ENCODE measurements around the gene PACRG.

PACRG gene

GRCh38 chr6:163017801-163018200 is 290.0 kb downstream of the PACRG start:
- H3K4me3 ChIP-seq (ENCODE audit: low read depth, low read length), result no peak overlapping the region
- DNase-seq (ENCODE audit: low read depth), result no peak
- no peak for TF ChIP-seq CTCF (conservative IDR thresholded peaks at IDR 0.05; ENCODE audit: low read depth, low read length)

- no peak for TF ChIP-seq CTCF (conservative IDR thresholded peaks at IDR 0.05; ENCODE audit: low read depth, low read length)
- no peak overlapping the region for H3K4me3 ChIP-seq (ENCODE audit: low read depth, low read length)
- DNase-seq (ENCODE audit: low read depth), result no peak
Observed at GRCh38 chr6:163019926-163020325, 292.2 kb downstream of the PACRG start.

GRCh38 chr6:163021054-163021453 is 293.3 kb downstream of the PACRG start:
- DNase-seq (ENCODE audit: low read depth), result no peak
- H3K4me3 ChIP-seq (ENCODE audit: low read depth, low read length), result no peak overlapping the region
- no peak for TF ChIP-seq CTCF (conservative IDR thresholded peaks at IDR 0.05; ENCODE audit: low read depth, low read length)

- DNase-seq (ENCODE audit: low read depth), result no peak
- no peak overlapping the region for H3K4me3 ChIP-seq (ENCODE audit: low read depth, low read length)
- no peak for TF ChIP-seq CTCF (conservative IDR thresholded peaks at IDR 0.05; ENCODE audit: low read depth, low read length)
Observed at GRCh38 chr6:163023700-163024099, 295.9 kb downstream of the PACRG start.

- no peak overlapping the region for H3K4me3 ChIP-seq (ENCODE audit: low read depth, low read length)
- TF ChIP-seq CTCF (conservative IDR thresholded peaks at IDR 0.05; ENCODE audit: low read depth, low read length), result no peak
- DNase-seq (ENCODE audit: low read depth), result no peak
Observed at GRCh38 chr6:163026893-163027292, 299.1 kb downstream of the PACRG start.

- H3K4me3 ChIP-seq (ENCODE audit: low read depth, low read length), result no peak overlapping the region
- DNase-seq (ENCODE audit: low read depth), result no peak
- TF ChIP-seq CTCF (conservative IDR thresholded peaks at IDR 0.05; ENCODE audit: low read depth, low read length), result no peak
Observed at GRCh38 chr6:163030980-163031379, 303.2 kb downstream of the PACRG start.

GRCh38 chr6:163031931-163032330 is 304.2 kb downstream of the PACRG start:
- TF ChIP-seq CTCF (conservative IDR thresholded peaks at IDR 0.05; ENCODE audit: low read depth, low read length), result no peak
- no peak overlapping the region for H3K4me3 ChIP-seq (ENCODE audit: low read depth, low read length)
- no peak for DNase-seq (ENCODE audit: low read depth)

All from choroid plexus epithelial cell (primary cell).